OCI-LY3 (cell line): ENCODE data around the gene DPCD.

ENCODE experiments used
- EZH2phosphoT487 ChIP-seq: fragments of 200-600 bp; shearing (Covaris generic); IDR thresholded peaks from 2 replicates; pipeline ENCODE4 v1.6.1; 2018; ENCODE audit warnings: antibody characterized with exemption, mixed run types, low read depth
- TF ChIP-seq, protein P1 (sequence below): fragments of 200-600, 300-600 bp; sonication (generic); IDR thresholded peaks from 2 replicates; pipeline ENCODE4 v1.5.1; 2014; ENCODE audit warnings: antibody characterized with exemption, low read length, low read depth

GRCh38 chr10:101557541-101557940 lies 30.6 kb upstream of the DPCD start:
- TF ChIP-seq, protein P1, sequence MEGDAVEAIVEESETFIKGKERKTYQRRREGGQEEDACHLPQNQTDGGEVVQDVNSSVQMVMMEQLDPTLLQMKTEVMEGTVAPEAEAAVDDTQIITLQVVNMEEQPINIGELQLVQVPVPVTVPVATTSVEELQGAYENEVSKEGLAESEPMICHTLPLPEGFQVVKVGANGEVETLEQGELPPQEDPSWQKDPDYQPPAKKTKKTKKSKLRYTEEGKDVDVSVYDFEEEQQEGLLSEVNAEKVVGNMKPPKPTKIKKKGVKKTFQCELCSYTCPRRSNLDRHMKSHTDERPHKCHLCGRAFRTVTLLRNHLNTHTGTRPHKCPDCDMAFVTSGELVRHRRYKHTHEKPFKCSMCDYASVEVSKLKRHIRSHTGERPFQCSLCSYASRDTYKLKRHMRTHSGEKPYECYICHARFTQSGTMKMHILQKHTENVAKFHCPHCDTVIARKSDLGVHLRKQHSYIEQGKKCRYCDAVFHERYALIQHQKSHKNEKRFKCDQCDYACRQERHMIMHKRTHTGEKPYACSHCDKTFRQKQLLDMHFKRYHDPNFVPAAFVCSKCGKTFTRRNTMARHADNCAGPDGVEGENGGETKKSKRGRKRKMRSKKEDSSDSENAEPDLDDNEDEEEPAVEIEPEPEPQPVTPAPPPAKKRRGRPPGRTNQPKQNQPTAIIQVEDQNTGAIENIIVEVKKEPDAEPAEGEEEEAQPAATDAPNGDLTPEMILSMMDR: no peak
- TF ChIP-seq EZH2phosphoT487: no peak
